GM21825 (cell line): Measurements from ENCODE around the gene TEX52.
"Not testable (repeated sequence)": the region's sequence is repeated elsewhere in the genome, so short reads cannot be mapped to it uniquely, and the experiment has no call there.

ENCODE experiments used
- ATAC-seq: cut with Tn5 transposase; IDR thresholded peaks from one replicate; pipeline ENCODE4 v1.9.1; 2021; ENCODE audit warnings: mild to moderate bottlenecking, moderate library complexity; ENCODE audit not compliant: unreplicated experiment

TEX52 gene

GRCh38 chr12:2868986-2869632, 12.3 kb upstream of the TEX52 start:
- ATAC-seq: not testable (repeated sequence)

GRCh38 chr12:2864198-2864597, 7.4 kb upstream of the TEX52 start:
- no peak for ATAC-seq

GRCh38 chr12:2863402-2863801, 6.6 kb upstream of the TEX52 start:
- ATAC-seq: not testable (repeated sequence)

- ATAC-seq: no peak
Measured at GRCh38 chr12:2862876-2863275, 6.0 kb upstream of the TEX52 start.

GRCh38 chr12:2860170-2860569, 3.3 kb upstream of the TEX52 start:
- no peak for ATAC-seq

GRCh38 chr12:2858944-2859421, 2.1 kb upstream of the TEX52 start:
- no peak for ATAC-seq

GRCh38 chr12:2858334-2858733, 1.5 kb upstream of the TEX52 start:
- ATAC-seq: no peak

- no peak for ATAC-seq
Measured at GRCh38 chr12:2857576-2857975, 737 bp upstream of the TEX52 start.

GRCh38 chr12:2856051-2856450, 788 bp downstream of the TEX52 start:
- ATAC-seq: no peak

GRCh38 chr12:2855546-2855945, 1.3 kb downstream of the TEX52 start:
- ATAC-seq: no peak

- no peak for ATAC-seq
Measured at GRCh38 chr12:2854669-2855453, 2.0 kb downstream of the TEX52 start.

- no peak for ATAC-seq
Measured at GRCh38 chr12:2853626-2854025, 3.2 kb downstream of the TEX52 start.

- no peak for ATAC-seq
Measured at GRCh38 chr12:2851931-2852330, 4.9 kb downstream of the TEX52 start.

- no peak for ATAC-seq
Measured at GRCh38 chr12:2845280-2845679, 11.6 kb downstream of the TEX52 start.

GRCh38 chr12:2844786-2845185, 12.1 kb downstream of the TEX52 start:
- no peak for ATAC-seq

- ATAC-seq: no peak
Measured at GRCh38 chr12:2842948-2843347, 13.9 kb downstream of the TEX52 start.

- no peak for ATAC-seq
Measured at GRCh38 chr12:2841056-2841650, 15.7 kb downstream of the TEX52 start.

GRCh38 chr12:2836574-2836973, 20.3 kb downstream of the TEX52 start:
- ATAC-seq: no peak

- ATAC-seq: no peak
Measured at GRCh38 chr12:2835691-2836403, 21.0 kb downstream of the TEX52 start.

GRCh38 chr12:2834581-2835491, 22.0 kb downstream of the TEX52 start, which contains the start of gene NRIP2:
Gene NRIP2 (minus strand): TSS chr12:2835035. CDS start chr12:2834983, 52 bp downstream.
- no peak for ATAC-seq
